GM19238 (cell line): ENCODE measurements around the gene LRRC61.

Source experiments
- DNase-seq: peaks from one replicate; pipeline ENCODE4 v3.0.0; 2011; ENCODE audit warnings: low spot score; ENCODE audit not compliant: insufficient read length

The LRRC61 gene

DNA sequence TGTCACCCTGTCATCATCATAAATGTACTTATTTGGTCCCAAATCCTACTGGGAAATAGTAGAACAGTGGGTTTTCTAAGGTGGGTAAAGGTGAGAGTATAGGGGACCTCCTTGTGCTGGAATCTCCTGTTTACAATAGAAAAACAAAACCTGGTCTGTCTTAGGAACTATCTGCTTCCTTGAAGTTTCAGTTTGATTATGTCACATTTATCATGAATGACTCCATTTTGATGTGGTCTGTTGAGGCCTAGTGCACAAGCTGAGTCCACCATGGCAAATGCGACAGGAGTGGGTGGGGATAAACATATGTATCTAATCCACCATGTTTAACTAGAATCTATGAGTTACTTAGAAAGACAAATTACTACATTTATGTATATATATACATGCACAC, 32.5 kb downstream of the LRRC61 start:
- no peak for DNase-seq

DNA sequence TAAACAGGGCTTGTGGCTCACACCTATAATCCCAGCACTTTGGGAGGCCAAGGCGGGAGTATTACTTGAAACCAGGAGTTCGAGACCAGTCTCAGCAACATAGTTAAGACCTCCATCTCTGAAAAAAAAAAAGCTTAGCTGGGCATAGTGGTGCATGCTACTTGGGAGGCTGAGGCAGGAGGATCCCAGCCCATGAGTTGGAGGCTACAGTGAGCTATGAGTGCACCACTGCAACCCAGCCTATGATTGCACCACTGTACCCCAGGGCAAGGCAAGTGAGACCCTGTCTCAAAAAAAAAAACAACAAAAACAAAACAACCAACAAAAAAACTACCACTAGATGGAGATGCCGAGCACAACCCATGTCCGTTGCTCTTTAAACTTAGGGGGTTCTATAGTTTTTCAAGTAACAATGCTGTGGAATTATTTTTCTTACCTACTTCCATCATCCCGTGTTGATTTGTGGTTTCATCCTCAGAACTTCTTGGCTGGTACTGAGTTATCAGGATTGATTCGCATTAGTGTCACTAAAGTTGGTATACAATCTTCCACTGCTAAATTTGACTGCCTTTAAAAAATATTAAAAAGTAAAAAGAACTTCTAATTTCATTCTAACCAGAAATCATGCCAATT, 33.2 kb downstream of the LRRC61 start:
- DNase-seq = no peak

DNA sequence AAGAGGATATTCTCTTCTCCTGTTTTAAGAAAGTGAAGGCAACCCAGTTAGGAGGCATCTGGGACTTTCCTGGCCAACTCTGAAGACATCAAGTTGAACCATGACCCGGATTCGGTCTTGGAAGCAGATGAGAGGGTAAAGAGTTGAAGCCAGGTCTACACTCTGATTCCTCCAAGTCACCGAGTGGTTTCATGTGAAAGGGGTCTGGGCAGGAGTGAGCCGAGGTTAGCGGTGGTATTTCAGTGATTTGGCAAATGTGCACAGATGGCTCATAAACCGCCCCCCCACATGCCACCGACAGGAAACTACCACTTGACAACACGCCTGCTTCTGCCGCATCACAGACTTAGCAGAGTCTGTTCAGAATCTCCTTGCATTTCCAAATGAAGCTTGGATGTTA, 34.1 kb downstream of the LRRC61 start:
- no peak for DNase-seq

DNA sequence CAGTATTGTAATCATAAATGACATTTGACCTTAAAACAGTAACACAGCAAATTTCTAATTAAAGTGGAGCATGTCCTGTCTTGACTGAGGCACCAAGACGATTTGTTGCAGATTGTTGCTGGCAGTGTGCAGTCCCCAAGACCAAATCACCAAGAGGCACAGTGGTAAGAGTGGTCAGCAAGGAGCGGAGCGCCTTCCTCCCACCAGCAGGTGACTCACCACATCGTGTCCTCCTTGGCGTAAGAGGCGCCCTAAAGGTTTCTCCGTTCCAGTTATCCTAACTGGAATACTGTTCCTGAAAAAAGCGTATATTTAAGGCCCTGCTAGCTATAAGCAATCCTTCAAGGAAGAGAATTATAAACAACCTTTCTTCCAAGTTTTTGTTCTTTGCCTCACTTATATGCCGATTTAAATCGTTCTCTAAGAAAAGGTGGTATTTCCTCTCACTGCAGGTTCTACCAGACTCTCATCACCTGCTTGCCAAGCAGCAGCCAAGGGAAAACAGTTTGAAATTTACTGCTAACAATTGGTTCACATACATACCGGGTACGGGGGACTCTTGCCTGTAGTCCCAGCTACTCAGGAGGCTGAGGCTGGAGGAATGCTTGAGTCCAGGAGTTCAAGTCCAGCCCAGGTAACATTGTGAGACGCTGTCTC, 34.7 kb downstream of the LRRC61 start:
- DNase-seq = no peak

DNA sequence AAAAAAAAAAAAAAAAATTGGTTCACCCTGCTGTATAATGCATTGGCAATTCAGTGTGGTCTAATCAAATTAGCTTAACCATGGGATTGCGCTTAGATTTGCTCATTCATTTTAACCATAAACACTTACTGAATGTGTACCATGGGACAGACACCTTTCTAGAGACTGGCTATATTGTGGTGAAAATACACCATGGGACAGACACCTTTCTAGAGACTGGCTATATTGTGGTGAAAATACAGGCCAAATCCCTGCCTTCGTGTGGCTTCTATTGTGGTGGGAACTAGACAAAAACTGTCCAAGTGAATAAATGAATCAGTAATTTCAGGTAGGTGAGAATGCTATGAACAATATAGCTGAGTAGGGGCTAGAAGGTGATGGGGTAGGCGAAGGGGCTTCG, 35.3 kb downstream of the LRRC61 start:
- DNase-seq = no peak

DNA sequence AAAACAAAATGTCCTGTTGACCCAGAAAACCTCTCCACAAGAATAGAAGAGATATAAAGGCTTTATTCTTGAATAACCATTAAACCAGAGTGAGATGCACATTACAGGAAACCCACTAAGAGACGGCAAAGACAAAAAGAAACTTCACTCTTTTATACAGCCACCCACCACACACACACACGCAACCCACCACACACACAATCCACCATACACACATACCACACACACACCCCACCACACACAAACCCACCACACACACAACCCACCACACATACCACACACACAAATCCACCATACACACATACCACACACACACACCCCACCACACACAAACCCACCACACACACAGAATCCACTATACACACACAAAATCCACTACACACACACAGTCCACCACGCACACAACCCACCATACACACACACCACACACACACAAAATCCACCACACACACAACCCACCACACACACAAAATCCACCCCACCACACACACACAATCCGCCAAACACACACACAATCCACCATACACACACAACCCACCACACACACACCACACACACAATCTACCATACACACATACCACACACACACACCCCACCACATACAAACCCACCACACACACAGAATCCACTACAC, 36.0 kb downstream of the LRRC61 start:
- no peak for DNase-seq

DNA sequence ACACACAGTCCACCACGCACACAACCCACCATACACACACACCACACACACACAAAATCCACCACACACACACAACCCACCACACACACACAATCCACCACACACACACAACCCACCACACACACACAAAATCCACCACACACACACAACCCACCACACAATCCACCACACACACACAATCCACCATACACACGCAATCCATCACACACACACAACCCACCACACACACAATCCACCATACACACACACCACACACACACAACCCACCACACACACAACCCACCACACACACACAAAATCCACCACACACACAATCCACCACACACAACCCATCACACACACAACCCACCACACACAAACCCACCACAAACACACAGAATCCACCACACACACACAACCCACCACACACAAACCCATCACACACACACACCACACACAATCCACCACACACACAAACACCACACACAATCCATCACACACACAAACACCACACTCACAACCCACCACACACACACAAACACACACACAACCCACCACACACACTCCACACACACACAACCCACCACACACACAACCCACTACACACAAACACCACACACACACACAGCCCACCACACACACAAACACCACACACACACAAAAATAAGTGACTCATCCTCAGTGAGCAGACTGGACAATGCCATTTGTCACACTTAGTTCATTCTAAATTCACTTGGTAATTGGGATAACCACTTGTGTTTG, 36.6 kb downstream of the LRRC61 start:
- DNase-seq = no peak

DNA sequence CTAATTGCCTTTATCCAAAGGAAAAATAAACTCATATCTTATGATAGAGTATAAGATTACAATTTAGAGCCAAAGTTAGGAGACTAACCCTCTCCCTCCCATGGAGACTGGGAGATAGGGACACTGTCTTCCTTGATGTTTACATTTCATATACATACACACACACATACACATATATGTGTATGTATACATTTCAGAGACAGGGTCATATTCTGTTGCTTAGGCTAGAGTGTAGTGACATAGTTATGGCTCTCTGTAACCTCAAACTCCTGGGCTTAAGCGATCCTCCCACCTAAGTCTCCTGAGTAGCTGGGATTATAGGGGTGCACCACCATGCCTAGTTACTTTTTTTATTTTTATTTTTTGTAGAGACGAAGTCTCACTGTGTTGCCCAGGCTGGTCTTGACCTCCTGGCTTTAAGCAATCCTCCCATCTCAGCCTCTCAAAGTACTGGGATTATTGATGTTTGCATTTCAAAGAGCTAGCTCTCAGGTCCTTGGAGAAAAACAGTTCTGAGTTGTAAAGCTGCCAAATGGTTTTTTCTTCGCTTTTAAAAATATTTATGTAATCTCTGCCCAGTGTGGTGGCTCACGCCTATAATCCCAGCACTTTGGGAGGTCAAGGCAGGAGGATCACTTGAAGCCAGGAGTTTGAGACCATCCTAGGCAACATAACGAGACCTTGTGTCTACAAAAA, 37.4 kb downstream of the LRRC61 start:
- no peak for DNase-seq

DNA sequence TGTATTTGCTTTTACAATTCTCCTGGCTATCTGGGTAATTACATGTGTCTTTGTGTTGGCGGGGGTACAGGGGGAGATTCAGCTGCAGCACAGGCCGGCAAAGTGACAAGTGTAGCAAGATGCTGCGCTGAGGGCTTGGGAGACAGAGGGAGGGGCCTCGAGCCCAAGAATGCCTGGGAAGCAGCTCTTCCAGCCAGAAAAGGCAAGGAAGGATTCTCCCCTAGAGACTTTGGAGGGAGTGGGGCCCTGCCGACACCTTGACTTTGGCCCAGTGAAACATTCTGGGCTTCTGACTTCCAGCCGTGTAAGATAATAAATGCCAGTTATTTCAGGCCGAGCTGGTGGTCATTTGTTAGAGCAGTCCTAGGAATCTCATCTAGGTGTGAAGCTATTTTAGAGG, 38.2 kb downstream of the LRRC61 start:
- no peak for DNase-seq

DNA sequence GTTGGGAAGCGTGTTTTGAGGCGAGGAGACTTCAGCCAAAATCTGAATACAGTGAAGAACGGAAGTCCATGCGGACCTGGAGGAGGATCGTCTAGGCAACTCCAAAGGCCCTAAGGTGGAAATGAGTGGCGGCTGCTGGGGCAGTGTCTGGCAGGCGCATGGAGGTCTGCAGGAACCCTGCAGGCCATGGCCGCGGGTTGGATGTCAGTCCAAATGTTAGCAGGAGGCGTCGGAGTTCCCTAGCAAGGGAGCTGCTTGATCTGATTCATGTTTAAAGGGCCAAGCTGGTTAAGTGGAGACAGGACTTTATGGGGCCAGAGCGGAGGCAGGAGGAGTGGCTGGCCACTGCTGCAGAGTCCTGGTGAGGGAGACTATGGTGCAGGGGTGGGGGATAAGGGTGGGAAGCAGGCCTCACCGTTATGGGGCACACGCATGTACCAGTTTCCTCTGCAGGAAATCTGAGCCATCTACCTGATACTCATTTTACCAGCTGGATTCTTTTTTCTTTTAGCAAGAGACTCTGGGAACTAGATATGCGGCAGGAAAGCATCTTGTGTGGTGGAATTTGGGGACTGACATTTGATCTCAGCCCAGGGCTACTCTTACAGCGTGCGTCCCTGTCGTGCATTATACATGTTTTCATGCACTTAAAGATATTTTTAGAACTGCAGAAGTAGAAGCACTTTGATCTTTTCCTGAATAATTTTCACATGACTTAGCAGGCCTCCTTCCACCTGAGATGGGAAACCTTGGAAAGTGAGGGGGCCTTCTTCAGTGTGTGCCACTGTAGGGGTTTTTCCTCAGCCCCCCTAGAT, 38.9 kb downstream of the LRRC61 start:
- no peak for DNase-seq

DNA sequence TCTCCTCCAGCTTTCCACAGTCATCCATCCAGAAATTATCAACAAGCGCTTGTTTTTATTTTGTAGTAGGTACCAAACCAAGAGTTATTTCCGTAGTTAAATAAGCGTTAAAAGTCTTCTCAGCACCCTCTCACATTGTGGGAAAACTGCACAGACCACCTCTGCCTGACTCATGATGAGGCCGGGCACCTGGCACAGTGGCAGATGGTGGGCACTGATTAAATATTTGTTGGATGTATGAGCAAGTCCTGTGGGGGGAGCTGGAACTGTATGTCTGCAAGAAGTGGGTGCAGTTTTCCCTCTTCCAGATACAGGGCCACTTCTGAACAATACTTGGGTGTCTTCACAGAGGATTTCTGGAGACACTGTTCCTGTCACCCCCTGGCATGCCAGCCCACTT, 40.2 kb downstream of the LRRC61 start:
- DNase-seq = no peak

DNA sequence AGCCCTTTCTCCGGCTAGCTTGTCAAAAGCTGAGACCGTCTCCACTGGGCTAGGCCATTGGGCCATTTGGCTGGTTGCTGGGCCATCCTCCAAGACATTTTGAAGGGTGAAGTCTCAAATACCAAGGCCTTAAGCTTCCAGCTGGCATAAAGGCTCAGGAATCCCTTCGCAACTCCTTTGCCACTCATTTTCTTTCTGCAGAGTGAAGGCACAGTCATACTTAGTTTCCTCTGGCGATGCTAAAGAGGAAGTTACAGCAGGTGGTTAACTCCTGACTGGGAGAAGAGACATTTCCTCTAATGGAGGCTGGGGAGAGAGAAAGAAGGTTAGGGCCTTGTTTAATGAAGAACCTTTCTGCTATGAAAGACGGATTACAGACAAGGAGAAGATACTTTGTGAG, 40.7 kb downstream of the LRRC61 start:
- DNase-seq = peak; percentile 45

DNA sequence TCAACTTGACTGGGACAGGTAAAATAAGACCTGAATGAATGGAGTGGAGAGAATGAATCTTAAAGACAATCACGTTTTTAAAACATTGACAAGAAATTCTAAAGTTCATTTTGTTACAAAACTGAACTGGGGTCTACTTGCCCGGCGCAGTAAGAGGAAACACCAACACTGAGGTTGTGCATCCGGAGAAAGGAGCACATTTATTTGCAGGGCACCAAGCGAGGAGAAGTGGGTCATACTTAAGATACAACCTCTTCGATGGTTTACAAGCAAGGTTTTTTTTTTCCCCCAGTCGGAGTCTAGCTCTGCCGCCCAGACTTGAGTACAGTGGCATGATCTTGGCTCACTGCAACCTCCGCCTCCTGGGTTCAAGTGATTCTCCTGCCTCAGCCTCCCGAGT, 42.0 kb downstream of the LRRC61 start:
- DNase-seq = no peak

DNA sequence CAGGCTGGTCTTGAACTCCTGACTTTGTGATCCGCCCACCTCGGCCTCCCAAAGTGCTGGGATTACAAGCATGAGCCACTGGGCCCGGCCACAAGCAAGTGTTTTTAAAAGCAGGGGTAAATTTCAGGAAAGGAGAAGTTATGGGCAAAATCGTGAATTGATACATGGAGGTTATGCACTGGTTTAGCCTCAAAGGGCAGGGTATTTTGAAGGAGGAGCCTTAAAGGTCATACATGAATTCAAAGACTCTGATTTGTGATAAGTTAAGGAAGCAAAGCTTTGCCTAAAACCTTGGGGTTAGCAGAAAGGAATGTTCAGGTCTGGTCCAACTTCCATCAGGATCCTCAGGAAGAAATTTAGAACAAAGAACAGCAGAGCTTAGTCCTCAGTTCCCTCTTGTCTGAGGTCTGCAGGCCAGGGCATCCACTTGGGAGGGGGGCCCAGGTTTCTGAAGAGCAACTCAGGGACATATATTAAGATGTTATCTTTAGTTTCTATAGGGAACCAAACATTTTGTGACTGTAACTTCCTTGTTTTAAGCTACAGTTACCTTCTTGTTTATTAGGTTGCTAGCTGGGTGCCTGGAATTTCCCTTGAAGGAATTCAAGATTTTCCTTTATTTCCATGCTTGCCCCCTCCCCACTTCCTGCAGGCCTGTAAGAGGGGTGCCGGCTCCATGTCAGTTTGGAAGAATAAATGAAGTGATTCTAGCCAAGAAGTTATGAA, 42.7 kb downstream of the LRRC61 start:
- no peak for DNase-seq

DNA sequence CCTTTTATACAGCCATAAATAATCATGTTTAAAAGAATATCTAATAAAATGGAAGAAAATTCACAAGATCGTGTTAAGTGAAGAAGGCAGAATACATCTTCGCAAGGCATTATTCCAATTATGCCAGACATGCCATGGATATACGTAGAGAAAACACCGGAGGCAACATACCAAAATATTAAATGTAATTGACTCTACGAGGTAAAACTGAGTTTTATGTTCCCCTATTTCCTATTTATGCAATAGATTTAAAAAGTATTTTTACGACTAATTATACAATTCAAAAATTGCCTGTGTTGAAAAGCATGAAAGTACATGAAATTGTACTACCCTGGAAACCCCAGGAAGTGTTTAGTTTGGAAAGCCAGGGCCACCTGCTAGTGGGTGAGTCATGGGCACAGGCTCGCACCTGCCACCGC, 44.5 kb downstream of the LRRC61 start:
- DNase-seq = no peak

DNA sequence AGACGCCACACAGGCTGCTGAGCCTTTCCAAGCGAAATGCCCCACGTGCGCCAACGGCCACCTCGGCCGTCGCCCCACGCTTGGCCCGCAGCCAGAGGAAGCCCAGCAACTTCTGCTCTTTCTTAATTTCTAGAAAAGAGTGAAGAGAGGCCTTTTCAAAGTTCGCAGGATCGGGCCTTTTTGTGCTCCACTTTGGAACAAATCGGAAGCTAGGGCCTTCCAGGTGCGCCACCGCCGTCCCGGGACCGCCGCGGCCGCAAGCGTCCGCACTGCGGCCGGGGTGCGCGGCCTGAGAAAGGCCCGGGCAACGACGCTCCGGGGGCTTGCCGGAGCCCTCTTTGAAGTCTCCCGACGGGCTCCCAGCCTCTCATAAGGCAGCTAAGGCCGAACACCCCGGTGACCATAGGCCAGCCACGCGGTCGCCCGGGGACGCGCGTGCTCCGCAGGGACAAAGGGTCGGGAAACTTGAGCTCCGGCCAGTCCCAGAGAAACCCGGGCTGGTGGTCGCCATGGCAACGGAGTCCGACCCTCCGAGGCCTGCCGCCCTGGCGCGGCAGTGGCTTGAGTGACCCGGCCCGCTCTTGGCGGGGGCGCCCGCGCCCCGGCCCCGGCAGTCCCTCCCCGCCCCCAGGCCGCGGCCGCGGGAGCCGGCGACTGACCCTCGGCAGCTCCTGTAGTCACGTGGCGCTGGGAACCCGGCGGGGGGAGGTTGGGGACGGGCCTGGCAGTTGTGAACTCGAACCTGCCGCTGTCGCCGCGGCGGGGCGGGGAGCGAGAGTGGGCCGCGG, 45.1 kb downstream of the LRRC61 start, which contains the start of gene REPIN1:
Gene REPIN1 (plus strand): TSS at position 727 of the 788 bp plus-strand sequence. CDS start 890 bp downstream, outside the sequence.
- peak; percentile 90 for DNase-seq

DNA sequence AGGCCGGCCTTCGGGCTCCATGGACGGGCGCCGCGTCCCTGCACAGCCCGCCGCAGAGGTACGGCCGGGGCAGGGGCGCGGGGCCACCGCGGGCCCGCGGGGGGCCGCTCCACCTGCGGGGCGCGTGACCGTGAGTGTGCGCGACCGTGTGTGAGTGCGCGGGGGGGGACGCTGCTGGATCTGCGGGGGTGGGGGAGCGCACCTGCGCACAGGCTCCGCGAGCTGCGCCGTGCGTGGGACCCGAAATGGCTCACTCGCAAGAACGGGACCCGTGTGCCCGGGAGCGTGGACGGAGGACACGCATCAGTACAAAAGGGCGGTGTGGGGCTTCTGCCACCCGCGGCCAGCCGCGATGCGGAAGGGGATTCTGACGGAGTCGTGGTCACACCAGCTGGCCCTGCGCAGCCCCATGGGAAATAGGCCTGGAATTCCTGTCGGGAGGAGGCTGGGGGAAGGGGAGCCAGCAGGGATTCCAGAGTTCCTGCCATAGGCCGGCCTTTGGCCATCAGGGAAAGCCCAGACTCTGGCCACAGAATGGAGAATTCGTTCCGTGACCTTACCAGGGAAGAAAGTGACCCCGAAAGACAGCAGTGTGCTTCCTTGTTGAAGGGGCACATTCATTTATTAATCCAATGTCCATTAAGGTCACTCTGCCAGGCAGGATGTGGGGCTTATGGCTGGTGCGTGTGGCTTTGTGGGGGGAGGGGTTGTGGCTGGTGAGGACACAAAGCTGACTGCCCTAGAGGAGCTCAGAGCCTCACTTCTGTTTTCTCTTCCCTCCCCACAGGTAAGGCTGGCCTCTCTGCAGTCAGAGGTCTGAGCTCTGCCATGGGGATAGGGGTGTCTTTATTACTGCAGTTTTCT, 46.0 kb downstream of the LRRC61 start:
- DNase-seq = peak; percentile 81
